ENCODE data around the gene PAQR6. TPM values are rescaled to one million over a fixed set of nuclear protein-coding genes. Genes with fewer than 3 reads are reported as not detected.

Gene PAQR6
- total and polyA plus RNA-seq, 10 of the 15 experiments (the other 5 are each of a cell fraction or from before 2014, with no cell fraction given): 0.42 to 4.5 (median 1.3) TPM

GRCh38 chr1:156203331-156203730 lies 44.5 kb downstream of the PAQR6 start (continued):
- TF ChIP-seq, protein P1, sequence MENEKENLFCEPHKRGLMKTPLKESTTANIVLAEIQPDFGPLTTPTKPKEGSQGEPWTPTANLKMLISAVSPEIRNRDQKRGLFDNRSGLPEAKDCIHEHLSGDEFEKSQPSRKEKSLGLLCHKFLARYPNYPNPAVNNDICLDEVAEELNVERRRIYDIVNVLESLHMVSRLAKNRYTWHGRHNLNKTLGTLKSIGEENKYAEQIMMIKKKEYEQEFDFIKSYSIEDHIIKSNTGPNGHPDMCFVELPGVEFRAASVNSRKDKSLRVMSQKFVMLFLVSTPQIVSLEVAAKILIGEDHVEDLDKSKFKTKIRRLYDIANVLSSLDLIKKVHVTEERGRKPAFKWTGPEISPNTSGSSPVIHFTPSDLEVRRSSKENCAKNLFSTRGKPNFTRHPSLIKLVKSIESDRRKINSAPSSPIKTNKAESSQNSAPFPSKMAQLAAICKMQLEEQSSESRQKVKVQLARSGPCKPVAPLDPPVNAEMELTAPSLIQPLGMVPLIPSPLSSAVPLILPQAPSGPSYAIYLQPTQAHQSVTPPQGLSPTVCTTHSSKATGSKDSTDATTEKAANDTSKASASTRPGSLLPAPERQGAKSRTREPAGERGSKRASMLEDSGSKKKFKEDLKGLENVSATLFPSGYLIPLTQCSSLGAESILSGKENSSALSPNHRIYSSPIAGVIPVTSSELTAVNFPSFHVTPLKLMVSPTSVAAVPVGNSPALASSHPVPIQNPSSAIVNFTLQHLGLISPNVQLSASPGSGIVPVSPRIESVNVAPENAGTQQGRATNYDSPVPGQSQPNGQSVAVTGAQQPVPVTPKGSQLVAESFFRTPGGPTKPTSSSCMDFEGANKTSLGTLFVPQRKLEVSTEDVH (IDR thresholded peaks at IDR 0.05; ENCODE audit: low read depth, partially characterized antibody): no peak
- TF ChIP-seq ZZZ3 (IDR thresholded peaks at IDR 0.05; ENCODE audit: control insufficient read depth, insufficient read length, low read depth) (no peak), BHLHE40 (IDR thresholded peaks at IDR 0.05; ENCODE audit: borderline replicate concordance in 1 of 2, low read depth in 2 of 2, low read length in 1 of 2) (no peak), GATAD2B (conservative IDR thresholded peaks at IDR 0.05; ENCODE audit: low read depth) (no peak), SMAD1 (IDR thresholded peaks at IDR 0.05; ENCODE audit: low read depth, partially characterized antibody) (no peak), ZNF687 (IDR thresholded peaks at IDR 0.05) (no peak), ZNF207 (IDR thresholded peaks at IDR 0.05; ENCODE audit: borderline replicate concordance) (no peak), ASH2L (IDR thresholded peaks at IDR 0.05; ENCODE audit: borderline replicate concordance, low read depth) (no peak)

All from GM12878 (cell line).